ENCODE measurements around the gene SNX5.
"Not testable (repeated sequence)": the region's sequence is repeated elsewhere in the genome, so short reads cannot be mapped to it uniquely, and the experiment has no call there.

Gene SNX5

DNA sequence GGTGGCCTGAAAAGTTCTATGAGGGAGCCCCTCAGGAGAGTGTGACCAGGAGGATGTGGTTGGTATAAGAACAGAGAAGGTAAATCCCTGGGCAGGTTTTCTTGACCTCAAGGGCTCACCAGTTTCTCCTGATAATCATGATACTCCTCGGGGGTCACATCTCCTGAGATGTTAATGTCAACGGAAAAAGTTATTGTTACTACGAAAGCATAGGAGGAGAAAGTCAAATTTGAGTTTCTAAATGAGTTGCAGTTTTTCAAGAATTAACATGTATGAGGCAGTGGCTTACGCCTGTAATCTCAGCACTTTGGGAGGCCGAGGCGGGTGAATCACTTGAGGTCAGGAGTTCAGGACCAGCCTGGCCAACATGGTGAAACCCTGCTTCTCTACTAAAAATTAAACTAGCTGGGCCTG is 23.6 kb upstream of the SNX5 start:
- no peak for DNase-seq

GRCh38 chr20:17990278-17990972 is 21.8 kb upstream of the SNX5 start:
- no peak for DNase-seq

DNA sequence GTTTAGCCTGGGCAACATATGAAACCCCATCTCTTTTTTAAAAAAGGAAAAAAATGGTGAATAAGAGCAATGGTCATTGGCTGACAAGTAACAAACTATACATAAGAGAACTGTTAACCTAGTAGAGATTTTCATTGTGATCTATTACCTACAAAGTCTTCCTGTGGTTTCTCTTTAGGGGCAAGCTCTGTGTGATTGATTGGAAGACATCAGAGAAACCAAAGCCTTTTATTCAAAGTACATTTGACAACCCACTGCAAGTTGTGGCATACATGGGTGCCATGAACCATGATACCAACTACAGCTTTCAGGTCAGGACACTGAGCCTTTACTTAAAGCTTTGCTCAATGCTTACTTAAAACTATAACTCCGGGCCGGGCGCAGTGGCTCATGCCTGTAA is 19.4 kb upstream of the SNX5 start:
- no peak for DNase-seq

GRCh38 chr20:17985388-17986018 is 16.9 kb upstream of the SNX5 start:
- DNase-seq, result no peak

DNA sequence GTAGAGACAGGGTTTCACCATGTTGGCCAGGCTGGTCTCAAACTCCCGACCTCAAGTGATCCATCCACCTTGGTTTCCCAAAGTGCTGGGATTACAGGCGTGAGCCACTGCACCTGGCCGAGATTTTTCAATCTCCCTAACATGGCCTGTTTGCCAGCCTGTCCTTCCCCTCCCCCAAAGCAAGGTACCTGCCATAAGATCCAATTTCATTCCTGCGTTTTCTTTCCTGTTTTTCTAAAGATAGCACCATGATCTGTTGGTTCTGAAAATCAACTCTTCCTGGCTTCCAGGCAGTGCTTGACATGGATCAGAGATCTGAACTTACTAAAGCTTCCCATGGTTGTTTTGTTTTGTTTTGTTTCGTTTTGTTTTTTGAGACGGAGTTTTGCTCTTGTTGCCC is 7.7 kb upstream of the SNX5 start:
- no peak for DNase-seq

DNA sequence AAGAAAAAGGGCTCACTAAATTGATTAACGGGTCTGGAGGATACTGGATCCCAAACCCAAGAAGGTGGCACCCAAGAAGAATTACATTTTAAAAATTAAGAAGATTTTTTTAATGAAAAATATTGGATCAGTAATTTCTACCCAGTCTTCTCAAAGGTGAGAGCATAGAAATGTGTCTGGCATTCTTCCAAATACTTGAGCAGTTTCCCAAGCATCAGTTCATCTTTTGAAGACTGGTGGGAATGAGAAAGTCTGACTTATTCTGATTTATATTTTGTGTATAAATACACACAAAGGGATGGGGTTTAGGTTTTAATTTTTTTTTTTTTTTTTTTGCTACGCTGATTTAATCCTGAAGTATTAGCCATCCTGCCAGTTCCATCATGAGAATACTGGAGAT is 3.5 kb upstream of the SNX5 start:
- DNase-seq, result no peak

DNA sequence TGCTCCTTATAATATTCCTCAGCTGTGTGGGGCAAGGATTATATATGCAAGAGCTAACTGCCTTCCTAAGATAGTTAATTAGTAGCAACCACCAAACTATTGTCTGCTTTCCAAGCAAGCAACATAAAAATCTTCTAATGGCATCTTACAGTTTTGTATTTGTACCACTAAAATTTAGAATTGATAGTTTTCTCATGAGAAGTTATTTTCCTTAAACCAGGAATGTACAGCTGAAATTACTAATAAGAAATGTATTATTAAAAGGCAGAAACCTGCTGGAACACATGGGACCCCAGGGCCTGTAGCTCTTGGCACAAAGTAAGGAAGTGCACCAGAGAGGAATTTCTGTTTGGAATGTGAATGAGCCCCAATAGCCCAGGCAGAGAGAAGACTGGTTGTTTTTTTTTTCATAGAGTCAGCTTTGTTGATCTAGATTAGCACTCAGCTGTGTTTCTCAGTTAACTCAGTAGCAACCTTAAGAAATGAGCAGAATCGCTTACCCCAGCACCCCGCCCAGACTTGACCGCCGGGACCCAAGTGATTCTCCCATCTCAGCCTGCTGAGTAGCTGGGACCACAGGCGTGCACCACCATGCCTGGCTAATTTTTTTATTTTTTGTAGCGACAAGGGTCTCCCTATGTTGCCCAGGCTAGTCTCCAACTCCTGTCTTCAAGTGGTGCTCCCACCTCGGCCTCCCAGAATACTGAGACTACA is 2.9 kb upstream of the SNX5 start:
- no peak for DNase-seq

- DNase-seq, result no peak
Observed at GRCh38 chr20:17969884-17970409, 1.4 kb upstream of the SNX5 start.

DNA sequence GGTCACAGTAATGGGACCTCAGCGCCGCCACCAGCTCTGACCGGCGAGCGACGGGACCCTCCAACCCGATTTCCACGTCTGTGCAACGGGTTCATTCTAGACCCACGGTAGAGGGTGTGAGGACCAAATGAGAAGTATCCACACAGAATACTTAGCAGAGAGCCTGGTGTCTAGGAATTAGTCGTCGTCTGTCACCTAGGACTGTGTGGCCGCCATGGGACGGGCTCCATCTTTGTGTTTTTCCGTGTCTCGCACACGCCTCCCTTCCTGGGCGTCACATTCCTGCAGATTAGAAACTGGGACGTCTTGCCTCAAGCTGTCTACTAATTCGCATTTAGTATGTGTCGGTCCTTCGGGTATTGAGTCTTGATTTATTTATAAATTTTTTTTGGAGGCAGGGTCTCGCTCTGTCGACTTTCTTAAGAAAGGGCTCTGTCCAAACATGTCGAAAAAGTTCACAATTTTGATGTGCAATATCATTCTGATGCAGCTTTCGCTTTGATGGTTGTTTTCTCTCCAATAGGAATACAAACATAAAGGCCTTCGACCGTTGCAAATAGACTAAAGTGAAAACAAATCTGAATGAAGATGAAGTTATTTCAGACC is 787 bp upstream of the SNX5 start:
- no peak for DNase-seq

DNA sequence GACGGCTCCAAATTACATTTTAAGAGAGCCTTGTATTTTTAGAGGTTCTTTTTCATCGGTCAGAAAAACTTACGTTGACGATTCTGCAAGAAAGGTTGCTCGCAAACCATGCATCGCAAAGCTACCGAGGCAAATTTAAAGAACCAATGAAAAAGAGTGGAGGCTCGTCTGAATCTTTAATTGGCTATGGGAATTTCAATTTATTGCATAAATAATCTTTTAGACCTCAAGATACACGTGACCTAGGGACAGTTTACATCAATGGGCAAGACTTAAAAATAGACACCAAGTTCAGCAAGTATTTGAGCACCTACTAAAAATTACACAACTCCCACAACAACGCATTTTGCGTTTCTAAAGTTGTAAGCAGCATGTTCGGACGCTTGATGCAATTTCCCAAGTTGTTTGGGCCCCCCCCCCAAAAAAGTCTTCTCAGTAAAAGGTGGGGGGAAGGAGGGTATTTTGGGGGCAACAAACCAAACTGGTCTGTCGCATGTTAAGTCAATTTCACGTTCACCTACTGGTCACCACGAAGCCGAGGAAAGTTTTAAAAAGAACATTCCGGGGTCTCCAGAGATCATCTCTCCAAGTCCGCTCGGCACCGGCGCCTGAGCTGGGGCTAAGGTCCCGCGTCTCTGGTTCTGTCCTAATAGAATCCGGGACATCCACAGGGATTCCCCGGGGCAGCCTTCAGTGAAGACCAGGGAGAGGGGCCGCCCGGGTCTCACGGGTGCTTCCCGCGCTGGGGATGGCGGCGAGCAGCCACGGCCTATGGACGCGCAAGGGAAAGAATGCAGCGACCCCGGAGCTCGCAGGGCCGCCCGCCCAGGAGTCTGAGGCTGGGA is 851 bp downstream of the SNX5 start:
- DNase-seq, result no peak

DNA sequence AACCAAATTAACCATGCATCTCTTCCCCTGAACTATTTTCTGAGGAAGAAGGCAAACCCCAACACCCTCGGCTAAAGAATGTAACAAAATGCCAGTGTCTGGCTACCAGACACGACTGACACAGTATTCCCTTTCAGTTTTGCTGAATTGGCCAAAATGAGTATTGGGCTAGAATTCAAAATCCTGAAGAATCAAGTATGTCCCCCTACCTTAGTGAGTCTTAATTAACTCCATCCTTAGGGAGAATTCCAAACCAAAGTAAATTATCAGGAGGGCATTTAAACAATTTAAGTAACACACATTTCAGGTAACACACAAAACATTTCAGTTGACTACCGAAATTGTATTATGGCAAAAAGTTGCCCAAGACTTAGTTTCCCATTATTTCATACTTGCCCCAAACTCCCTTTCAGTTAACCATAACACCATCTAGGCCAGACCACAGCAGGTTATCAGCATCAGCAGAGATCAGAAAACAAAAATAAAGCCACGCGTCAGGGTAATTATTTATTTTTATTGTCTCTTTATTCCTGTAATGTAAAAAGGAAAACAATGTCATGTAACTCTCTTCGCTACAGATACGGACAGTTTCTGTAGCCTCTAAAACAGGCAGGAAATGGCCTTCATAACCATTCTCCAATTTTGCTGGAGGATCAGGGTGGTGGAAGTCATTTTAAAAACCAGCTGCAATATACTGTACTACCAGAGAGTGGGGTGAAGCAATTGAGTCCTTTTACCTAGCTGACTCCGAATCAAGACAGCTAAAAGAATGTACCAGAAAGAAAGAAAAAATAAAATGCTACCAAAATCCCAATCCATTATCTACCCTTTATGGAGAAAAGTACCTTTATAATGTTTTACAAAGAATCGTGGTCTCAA is 1.9 kb downstream of the SNX5 start:
- no peak for DNase-seq

- DNase-seq, result no peak
Observed at GRCh38 chr20:17965042-17965697, 3.4 kb downstream of the SNX5 start.

- DNase-seq, result no peak
Observed at GRCh38 chr20:17964632-17965031, 4.0 kb downstream of the SNX5 start.

- no peak for DNase-seq
Observed at GRCh38 chr20:17964073-17964472, 4.5 kb downstream of the SNX5 start.

DNA sequence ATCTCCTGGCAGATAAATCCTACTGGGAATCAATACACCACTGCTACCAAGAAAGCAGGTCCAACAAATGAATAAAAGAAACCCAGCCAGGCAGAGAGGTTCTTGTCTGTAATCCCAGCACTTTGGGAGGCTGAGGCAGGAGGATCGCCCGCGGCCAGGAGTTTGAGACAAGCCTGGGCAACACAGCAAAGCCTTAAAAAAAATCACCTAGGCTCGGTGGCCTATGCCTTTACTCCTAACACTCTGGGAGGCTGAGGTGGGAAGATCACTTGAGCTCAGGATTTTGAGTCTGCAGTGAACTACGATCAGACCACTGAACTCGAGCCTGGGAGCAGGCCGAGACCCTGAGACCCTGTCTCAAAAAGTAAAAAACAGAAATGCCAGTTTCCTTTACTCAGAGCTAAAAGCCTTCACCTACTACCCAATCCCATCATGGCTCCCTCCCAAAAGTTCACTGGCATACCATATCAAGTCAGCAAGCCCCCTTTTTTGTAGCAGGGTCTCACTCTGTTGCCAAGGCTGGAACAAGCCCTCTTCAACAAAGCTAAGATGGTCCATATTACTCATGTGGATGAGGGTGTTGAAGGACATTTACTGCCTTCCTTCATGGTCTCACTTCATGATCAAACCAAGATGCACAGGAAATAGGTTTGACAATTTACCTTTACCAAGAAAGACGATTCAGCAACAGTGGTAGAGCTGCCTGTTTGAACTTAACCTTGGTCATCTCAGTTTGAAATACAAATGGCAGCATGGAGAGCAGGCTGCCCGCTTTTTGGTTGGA is 5.3 kb downstream of the SNX5 start:
- no peak for DNase-seq

GRCh38 chr20:17961587-17961940 is 7.0 kb downstream of the SNX5 start:
- DNase-seq, result no peak

GRCh38 chr20:17960927-17961586 is 7.5 kb downstream of the SNX5 start:
- DNase-seq, result no peak

GRCh38 chr20:17960400-17960885 is 8.2 kb downstream of the SNX5 start:
- DNase-seq, result not testable (repeated sequence)

- no peak for DNase-seq
Observed at GRCh38 chr20:17959257-17959627, 9.4 kb downstream of the SNX5 start.

Data from NCI-H2107 (cell line).